ENCODE results near the gene SOX4.
A peak's percentile ranks its signal among the peaks of the same experiment; 100 is the strongest.

SOX4 gene

DNA sequence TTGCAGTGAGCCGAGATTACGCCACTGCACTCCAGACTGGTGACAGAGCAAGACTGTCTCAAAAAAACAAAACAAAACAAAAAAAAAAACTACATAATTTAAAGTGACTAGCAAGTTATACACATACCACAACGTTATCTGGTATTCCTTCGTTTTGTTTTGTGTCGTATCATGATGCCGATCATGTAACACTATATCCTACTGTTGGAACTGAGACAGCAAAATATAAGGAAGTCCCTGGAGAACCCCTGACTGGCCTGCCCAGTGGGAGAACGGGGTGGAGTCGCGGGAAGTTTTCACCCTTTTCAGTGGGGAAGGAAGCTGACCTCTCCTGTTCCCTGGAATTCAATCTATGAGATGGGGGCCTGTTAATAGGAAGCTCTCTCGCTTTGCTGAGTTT, 15.1 kb downstream of the SOX4 start:
- Histone ChIP-seq H3K9ac (ENCODE audit: low read length) (no peak overlapping the region), H3K4me2 (ENCODE audit: low read length) (no peak overlapping the region), H3K4me3 (ENCODE audit: low read depth, low read length, poor library complexity, severe bottlenecking) (no peak overlapping the region), H2AFZ (ENCODE audit: low read length) (no peak overlapping the region), H3F3A (ENCODE audit: insufficient read depth, low read length) (no peaks in the 10 kb centered on the region), H3K79me2 (ENCODE audit: insufficient read depth, low read length) (no peaks in the 10 kb centered on the region), H3K27me3 (ENCODE audit: insufficient read depth, low read length) (no peaks in the 10 kb centered on the region), H3K4me1 (ENCODE audit: insufficient read depth, low read length, severe bottlenecking) (peaks cover 33% of the 10 kb centered on the region), H4K20me1 (ENCODE audit: insufficient read depth, low read length) (no peaks in the 10 kb centered on the region), H3K27ac (ENCODE audit: low read depth, low read length, poor library complexity, severe bottlenecking) (no peak overlapping the region), H3K36me3 (ENCODE audit: insufficient read depth, low read length) (no peaks in the 10 kb centered on the region), H3K9me2 (ENCODE audit: low read depth, low read length) (no peaks in the 10 kb centered on the region), H3K9me3 (ENCODE audit: low read length) (no peaks in the 10 kb centered on the region)
- TF ChIP-seq, protein P1, sequence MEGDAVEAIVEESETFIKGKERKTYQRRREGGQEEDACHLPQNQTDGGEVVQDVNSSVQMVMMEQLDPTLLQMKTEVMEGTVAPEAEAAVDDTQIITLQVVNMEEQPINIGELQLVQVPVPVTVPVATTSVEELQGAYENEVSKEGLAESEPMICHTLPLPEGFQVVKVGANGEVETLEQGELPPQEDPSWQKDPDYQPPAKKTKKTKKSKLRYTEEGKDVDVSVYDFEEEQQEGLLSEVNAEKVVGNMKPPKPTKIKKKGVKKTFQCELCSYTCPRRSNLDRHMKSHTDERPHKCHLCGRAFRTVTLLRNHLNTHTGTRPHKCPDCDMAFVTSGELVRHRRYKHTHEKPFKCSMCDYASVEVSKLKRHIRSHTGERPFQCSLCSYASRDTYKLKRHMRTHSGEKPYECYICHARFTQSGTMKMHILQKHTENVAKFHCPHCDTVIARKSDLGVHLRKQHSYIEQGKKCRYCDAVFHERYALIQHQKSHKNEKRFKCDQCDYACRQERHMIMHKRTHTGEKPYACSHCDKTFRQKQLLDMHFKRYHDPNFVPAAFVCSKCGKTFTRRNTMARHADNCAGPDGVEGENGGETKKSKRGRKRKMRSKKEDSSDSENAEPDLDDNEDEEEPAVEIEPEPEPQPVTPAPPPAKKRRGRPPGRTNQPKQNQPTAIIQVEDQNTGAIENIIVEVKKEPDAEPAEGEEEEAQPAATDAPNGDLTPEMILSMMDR (IDR thresholded peaks at IDR 0.05; ENCODE audit: low read length) = no peak
- TF ChIP-seq EZH2 (IDR thresholded peaks at IDR 0.05; ENCODE audit: borderline replicate concordance, low read length) = no peak

DNA sequence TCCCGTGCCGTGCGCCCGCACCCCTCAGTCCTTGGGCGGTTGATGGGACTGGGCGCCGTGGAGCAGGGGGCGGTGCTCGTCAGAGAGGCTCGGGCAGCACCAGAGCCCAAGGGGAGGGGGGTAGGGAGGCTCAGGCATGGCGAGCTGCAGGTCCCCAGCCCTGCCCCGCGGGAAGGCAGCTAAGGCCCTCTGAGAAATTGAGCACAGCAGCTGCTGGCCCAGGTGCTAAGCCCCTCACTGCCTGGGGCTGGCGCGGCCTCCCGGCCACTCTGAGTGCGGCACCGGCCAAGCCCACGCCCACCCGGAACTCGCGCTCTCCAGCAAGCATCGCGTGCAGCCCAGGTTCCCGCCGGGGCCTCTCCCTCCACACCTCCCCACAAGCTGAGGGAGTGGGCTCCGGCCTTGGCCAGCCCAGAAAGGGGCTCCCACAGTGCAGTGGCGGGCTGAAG, 16.4 kb downstream of the SOX4 start:
- no peaks in the 10 kb centered on the region for H3K9me2 ChIP-seq (ENCODE audit: low read depth, low read length)
- no peak for TF ChIP-seq EZH2 (IDR thresholded peaks at IDR 0.05; ENCODE audit: borderline replicate concordance, low read length)
- TF ChIP-seq, protein P1 (IDR thresholded peaks at IDR 0.05; ENCODE audit: low read length) = no peak
- H3K4me3 ChIP-seq (ENCODE audit: low read depth, low read length, poor library complexity, severe bottlenecking) = no peak overlapping the region
- no peaks in the 10 kb centered on the region for H3K36me3 ChIP-seq (ENCODE audit: insufficient read depth, low read length)
- H3K9me3 ChIP-seq (ENCODE audit: low read length) = no peaks in the 10 kb centered on the region
- H3K9ac ChIP-seq (ENCODE audit: low read length) = no peak overlapping the region
- no peaks in the 10 kb centered on the region for H4K20me1 ChIP-seq (ENCODE audit: insufficient read depth, low read length)
- H3K27ac ChIP-seq (ENCODE audit: low read depth, low read length, poor library complexity, severe bottlenecking) = peak overlapping the region; percentile 82
- no peaks in the 10 kb centered on the region for H3K27me3 ChIP-seq (ENCODE audit: insufficient read depth, low read length)
- peak overlapping the region; percentile 32; the same call in 1 of the 2 replicates for H3K4me2 ChIP-seq (ENCODE audit: low read length)
- H3F3A ChIP-seq (ENCODE audit: insufficient read depth, low read length) = no peaks in the 10 kb centered on the region
- H3K4me1 ChIP-seq (ENCODE audit: insufficient read depth, low read length, severe bottlenecking) = peaks cover 20% of the 10 kb centered on the region
- no peaks in the 10 kb centered on the region for H3K79me2 ChIP-seq (ENCODE audit: insufficient read depth, low read length)
- H2AFZ ChIP-seq (ENCODE audit: low read length) = no peak overlapping the region

DNA sequence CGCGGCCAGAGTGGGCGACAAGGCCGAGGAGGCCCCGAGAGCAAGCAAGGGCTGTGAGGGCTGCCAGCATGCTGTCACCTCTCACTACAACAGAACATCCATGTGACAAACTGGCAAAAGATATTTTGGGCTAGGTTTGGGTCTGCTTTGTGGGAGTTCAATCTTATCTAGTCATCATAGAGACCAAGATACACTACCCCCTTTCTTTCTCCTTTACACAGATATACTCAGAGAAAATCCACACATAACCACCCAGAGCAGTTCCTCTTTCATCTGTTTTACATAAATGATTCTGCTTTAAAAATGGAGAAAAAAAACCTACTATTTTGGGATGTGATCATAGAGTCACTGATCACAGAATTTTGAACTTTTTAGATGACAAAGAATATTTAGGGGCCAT, 16.8 kb downstream of the SOX4 start:
- peaks cover 15% of the 10 kb centered on the region for H3K4me1 ChIP-seq (ENCODE audit: insufficient read depth, low read length, severe bottlenecking)
- TF ChIP-seq, protein P1 (IDR thresholded peaks at IDR 0.05; ENCODE audit: low read length) = no peak
- no peak for TF ChIP-seq EZH2 (IDR thresholded peaks at IDR 0.05; ENCODE audit: borderline replicate concordance, low read length)
- no peak overlapping the region for H3K9ac ChIP-seq (ENCODE audit: low read length)
- no peaks in the 10 kb centered on the region for H3K9me3 ChIP-seq (ENCODE audit: low read length)
- peak overlapping the region; percentile 32; the same call in 1 of the 2 replicates for H3K4me2 ChIP-seq (ENCODE audit: low read length)
- H2AFZ ChIP-seq (ENCODE audit: low read length) = no peak overlapping the region
- no peak overlapping the region for H3K4me3 ChIP-seq (ENCODE audit: low read depth, low read length, poor library complexity, severe bottlenecking)
- H4K20me1 ChIP-seq (ENCODE audit: insufficient read depth, low read length) = no peaks in the 10 kb centered on the region
- no peaks in the 10 kb centered on the region for H3F3A ChIP-seq (ENCODE audit: insufficient read depth, low read length)
- peak overlapping the region; percentile 82 for H3K27ac ChIP-seq (ENCODE audit: low read depth, low read length, poor library complexity, severe bottlenecking)
- no peaks in the 10 kb centered on the region for H3K79me2 ChIP-seq (ENCODE audit: insufficient read depth, low read length)
- no peaks in the 10 kb centered on the region for H3K36me3 ChIP-seq (ENCODE audit: insufficient read depth, low read length)
- H3K27me3 ChIP-seq (ENCODE audit: insufficient read depth, low read length) = no peaks in the 10 kb centered on the region
- no peaks in the 10 kb centered on the region for H3K9me2 ChIP-seq (ENCODE audit: low read depth, low read length)
